Astrocyte of the spinal cord (primary cell): Measurements from ENCODE around the gene NMT1.

Experiments
- DNase-seq: peaks from one replicate; pipeline ENCODE4 v3.0.0; 2011; ENCODE audit warnings: low read depth, low spot score
- H3K4me3 ChIP-seq: 2 replicates; pipeline ENCODE4 v1.5.1; 2011; ENCODE audit warnings: low read depth, mild to moderate bottlenecking, low read length, moderate library complexity
- CTCF ChIP-seq: IDR thresholded peaks from 2 replicates; pipeline ENCODE4 v1.5.1; 2012; ENCODE audit warnings: low read depth, mild to moderate bottlenecking, low read length, inconsistent platforms
- in situ Hi-C: cut with HindIII; loops from 2 replicates; pipeline ENCODE4 v1.10.0; 2017; ENCODE audit warnings: low sequenced_read_pairs

The NMT1 gene

GRCh38 chr17:45098081-45098868, 37.2 kb downstream of the NMT1 start:
- DNase-seq = no peak
- no peak overlapping the region for H3K4me3 ChIP-seq
- no peak for TF ChIP-seq CTCF
- in situ Hi-C loops = no loop called here

- H3K4me3 ChIP-seq = no peak overlapping the region
- peak; percentile 84 for TF ChIP-seq CTCF
- peak; percentile 72 for DNase-seq
- in situ Hi-C loops = no loop called here
Measured at GRCh38 chr17:45098869-45099616, 37.9 kb downstream of the NMT1 start.

DNA sequence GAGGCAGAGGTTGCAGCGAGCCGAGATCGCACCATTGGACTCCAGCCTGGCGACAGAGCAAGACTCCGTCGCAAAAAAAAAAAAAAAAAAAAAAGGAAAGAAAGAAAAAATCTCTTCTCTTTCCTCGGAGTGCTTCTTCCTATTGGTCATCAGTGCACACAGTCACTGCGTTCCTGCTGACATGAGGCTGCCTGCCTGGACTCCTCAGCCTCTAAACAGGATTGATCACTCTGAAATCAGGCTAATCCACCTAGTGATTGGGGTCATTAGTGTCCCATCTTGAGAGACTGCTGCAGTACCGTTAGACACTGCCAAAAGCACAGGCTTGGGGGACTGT, 40.4 kb downstream of the NMT1 start:
- no peak for DNase-seq
- no peak overlapping the region for H3K4me3 ChIP-seq
- in situ Hi-C loops = no loop called here
- TF ChIP-seq CTCF = no peak

DNA sequence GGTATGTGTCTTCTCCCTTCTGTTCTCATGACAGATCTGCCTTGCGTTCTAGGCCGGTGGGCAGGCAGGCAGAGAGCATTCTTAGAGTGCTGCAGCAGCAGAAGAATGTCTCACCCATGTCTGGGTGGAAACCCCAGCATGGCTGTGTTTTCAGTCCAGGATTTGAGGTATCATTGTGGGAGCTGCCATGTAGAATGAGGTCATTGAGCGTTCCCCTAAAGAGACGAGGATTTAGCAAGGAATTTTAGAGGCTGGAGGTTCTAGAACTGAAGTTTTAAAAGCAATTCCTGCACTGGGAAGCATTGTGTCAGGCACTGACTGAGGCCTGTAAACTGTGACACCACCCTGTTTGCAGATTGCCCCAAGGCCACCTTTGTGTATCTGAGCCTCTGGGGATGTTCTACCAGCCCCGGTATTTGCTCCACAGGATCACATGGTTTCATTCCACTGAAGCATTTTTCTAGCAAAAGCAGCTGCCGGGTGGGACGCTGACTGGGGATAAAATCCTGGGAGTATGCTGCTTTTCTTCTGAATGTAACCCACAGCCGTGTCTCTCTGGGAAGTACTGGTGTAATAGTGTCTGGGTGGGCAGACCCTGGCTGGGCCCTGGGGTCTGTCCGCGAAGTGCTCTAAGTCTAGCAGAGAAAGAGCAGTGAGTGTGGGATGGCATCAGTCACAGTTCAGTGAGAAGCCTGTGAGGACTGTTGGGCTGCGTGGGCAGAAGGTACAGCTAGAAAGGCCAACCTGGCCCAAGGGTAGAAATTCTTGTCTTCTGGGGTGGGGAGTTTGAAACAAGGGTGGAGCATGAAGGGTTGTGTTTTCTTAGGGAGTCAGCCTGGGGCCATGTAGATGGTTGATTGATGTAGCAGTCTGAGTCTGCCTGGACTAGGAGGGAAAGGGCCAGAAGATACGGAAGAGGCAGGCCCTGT, 41.0 kb downstream of the NMT1 start:
- TF ChIP-seq CTCF = no peak
- no peak overlapping the region for H3K4me3 ChIP-seq
- in situ Hi-C loops = no loop called here
- no peak for DNase-seq

- no peak overlapping the region for H3K4me3 ChIP-seq
- in situ Hi-C loops = no loop called here
- DNase-seq = no peak
- TF ChIP-seq CTCF = no peak
Measured at GRCh38 chr17:45102856-45103255, 41.7 kb downstream of the NMT1 start.

GRCh38 chr17:45103269-45103795, 42.2 kb downstream of the NMT1 start:
- TF ChIP-seq CTCF = no peak
- no peak for DNase-seq
- in situ Hi-C loops = no loop called here
- no peak overlapping the region for H3K4me3 ChIP-seq
